Kidney capillary endothelial cell (primary cell): Measurements from ENCODE around the gene NEUROG2.
"Not testable (repeated sequence)": the region's sequence is repeated elsewhere in the genome, so short reads cannot be mapped to it uniquely, and the experiment has no call there.

Experiments used
- DNase-seq: peaks from one replicate; pipeline ENCODE4 v3.0.0-alpha.2; 2018; ENCODE audit warnings: low spot score

Gene NEUROG2

DNA sequence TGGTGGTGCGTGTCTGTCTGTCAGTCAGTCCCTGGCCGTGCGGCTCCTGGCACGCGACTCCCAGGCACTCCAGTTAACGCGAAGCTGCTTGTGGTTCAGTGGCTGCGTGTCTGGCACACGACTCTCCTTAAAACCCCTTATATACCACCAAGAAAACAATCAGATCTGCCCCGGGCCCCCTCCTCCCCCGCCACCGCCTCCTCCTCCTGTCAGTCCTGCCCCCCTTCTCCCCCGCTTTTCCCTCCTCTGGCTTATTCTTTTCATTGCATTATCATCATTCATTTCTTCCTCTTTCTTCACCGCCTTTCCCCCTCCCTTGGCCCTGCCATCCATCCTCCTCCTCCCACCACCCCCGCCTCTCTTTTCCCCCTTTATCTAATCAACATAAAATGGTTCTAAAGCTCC, at the start of gene NEUROG2:
TSS of gene NEUROG2 (minus strand) at position 115 of the 405 bp plus-strand sequence. CDS start 705 bp downstream, outside the sequence.
- DNase-seq, result no peak

DNA sequence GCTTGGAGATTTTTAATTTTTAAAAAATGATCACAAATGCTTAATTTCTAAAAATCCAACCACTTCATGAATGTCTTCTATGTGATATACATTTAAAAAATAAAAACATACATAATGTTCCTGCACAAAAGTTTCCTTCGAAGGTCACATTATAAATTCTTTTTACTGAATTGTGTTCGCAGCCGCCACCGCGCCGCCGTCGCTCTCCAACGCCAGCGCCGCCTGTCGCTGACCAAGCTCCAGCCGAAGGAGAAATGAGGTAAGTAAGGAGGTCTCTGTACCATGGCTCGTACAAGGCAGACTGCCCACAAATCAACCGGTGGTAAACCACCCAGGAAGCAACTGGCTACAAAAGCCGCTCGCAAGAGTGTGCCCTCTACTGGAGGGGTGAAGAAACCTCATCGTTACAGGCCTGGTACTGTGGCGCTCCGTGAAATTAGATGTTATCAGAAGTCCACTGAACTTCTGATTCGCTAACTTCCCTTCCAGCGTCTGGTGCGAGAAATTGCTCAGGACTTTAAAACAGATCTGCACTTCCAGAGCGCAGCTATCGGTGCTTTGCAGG, 48.8 kb upstream of the NEUROG2 start:
- DNase-seq, result no peak

DNA sequence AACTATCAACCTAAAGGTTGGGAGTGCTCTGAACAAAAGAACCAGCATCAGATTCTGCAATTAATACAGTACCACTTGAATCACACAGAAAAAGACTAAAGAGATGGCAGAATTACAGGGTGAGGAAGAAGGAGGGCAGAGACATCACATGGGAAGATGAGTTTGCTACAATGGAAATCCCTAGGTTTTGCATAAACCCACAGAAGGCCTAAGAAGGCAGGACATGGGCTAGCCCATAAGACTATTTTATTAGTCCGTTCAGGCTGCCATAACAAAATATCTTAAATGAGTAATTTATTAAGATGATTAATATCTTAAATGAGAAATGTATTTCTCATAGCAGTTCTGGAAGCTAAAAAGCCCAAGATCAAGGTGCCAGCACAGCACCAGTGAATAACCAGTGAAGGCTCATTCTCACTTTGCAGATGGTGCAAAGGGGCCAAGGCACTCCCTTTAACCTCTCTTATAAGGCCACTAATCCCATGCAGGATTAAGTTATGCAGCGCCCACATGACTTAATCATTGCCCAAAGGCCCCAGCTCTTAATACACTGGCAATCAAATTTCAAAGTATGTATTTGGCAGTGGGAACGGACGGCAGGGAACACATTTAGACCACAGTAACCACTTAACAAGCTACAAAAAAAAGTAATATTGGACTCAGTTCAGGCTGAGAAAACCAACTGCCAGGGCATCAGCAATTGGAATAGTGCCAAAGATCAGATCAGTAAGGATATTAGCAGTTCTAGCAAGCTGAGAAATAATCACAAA, 47.6 kb upstream of the NEUROG2 start:
- DNase-seq, result no peak

DNA sequence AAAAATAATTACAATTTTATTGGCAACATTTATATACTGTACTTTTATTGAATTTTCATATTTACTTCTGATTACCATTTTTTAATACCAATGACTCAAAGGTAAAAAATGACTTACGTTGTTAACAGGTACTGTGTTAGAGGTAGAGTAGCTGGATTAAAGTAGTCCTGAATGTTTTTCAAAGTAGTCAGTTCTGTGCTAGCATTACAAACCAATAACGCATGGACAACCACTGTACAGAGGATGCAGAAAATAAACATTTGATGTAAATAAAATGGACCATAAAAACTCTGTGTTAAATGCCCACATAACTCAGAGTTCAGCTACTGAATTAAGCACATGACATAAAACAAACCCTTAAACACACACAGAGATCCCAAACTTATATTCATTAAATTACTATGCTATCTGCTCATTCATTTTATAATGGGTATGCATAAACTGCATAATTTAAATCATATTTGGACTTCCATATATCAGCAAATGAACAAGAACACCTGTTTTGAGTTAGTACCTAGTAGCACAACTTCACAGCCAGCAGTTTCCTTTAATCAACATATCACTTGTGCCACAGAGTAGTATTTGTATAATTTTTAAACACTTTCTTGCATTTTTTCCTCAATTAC, 46.4 kb upstream of the NEUROG2 start:
- no peak for DNase-seq

DNA sequence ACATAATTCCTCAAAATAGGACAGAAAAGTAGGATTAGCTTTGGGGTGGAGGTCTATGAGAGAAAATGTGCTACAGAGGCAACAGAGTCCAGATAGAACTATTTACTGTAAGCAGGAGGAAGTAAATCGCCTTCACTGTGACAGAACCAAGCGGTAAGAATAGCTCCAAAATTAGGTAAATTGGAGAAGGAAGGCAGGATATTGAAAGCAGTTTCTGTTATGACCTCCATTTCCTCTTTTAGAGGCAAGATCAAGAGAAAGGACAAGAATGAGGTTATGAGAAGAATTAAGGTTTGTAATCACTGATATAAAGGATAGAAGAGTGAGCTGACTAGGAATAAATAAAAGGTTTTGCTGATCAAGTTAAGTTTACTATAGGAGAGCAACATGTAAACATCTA, 44.1 kb upstream of the NEUROG2 start:
- no peak for DNase-seq

DNA sequence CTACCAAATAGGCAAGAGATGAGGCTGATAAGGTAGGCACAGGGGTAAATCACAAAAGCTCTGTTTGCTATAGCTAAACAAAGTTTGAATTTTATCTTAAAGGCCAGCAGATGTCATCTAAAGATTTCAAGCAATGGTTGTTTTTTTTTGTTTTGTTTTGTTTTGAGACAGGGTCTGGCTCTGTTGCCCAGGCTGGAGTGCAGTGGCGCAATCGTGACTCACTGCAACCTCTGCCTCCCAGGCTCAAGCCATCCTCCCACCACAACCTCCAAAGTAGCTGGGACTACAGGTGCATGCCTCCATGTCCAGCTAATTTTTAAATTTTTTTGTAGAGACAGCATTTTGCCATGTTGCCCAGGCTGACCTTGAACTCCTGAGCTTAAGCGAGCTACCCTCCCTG, 43.1 kb upstream of the NEUROG2 start:
- no peak for DNase-seq

DNA sequence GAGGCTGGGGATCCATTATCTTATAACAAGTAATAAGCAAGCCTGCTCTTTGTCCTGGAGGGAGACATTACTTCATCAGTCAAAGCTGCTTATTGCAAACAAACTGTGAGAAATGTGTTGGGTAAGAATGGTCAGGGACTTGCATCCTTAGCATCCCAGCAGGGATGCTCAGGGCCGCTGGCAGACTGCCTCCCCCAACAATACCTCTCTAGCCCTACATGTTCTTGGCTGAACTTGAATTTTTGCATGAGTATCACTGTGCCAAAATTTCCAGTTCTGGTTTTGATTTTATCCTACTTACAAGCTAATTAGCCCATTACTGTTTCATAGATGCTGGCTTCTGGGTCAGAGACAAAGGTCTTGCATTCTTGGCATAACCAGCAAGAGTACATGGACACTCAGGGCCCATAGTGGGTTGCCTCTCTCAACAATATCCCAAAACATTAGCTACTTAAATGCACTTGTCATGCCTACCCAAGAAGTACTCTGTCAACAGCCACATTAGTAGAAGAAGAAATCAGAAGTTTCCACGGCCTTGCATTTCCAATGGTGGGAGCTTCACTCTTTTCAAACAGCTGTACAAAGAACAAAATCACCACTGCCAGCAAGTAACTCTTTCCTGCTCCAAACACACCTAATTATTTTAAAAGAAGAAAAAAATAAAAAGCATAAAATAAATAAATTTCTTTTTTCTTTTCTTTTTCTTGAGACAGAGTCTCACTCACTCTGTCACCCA, 41.9 kb upstream of the NEUROG2 start:
- DNase-seq, result no peak

DNA sequence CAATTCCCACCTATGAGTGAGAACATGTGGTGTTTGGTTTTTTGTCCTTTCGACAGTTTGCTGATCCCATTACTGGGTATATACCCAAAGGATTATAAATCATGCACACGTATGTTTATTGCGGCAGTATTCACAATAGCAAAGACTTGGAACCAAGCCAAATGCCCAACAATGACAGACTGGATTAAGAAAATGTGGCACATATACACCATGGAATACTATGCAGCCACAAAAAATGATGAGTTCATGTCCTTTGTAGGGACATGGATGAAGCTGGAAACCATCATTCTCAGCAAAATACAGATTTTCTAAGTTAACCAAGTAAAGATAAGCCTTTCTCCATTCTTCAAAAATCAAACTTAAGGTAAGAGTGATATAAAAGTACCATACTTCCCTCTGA, 38.3 kb upstream of the NEUROG2 start:
- DNase-seq, result not testable (repeated sequence)

DNA sequence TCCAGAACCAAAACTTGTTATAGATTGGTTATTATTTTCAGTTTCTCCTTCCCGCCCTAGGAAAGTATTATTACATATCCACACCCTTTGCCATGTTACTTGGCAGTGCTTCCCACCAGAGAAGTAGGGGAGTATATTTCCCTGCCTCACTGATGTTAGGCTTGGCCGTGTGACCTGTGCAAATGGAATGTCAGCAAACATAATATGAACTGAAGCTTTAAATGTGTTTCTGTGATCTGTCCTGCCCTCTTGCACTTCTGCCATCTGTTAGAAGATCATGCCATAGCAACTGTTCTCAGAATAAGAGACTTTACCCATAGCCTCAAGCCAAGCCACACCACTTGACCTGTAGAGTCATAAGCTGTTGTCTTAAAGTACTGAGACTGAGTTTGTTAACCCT, 36.7 kb upstream of the NEUROG2 start:
- DNase-seq, result no peak

DNA sequence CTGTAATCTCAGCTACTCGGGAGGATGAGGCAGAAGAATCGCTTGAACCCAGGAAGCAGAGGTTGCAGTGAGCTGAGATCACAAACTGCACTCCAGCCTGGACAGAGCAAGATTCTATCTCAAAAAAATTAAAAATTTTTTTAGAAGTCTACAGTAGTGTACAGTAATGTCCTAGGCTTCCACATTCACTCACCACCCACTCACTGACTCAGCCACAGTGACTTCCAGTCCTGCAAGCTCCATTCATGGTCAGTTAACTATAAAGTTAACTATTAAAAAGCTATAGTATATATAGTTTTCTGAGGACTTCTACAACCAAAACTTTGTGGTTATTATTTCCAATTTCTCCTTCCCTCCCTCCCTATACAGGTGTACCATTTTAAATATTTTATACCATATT, 34.7 kb upstream of the NEUROG2 start:
- DNase-seq, result no peak

DNA sequence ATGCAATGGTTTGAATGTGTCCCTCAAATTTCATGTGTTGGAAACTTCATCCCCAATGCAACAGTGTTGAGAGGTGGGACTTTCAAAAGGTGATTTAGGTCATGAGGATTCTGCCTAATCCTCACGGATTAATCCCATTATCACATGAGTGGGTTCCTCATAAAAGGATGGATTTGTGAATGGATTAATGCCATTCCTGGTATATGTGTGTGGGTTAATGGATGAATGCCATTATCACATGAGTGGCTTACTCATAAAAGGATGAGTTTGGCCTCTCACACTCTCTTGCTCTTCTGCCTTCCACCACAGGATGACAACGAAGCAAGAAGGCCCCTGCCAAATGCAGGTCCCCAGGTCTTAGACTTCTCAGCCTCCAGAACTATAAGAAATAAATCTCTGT, 30.5 kb upstream of the NEUROG2 start:
- no peak for DNase-seq

DNA sequence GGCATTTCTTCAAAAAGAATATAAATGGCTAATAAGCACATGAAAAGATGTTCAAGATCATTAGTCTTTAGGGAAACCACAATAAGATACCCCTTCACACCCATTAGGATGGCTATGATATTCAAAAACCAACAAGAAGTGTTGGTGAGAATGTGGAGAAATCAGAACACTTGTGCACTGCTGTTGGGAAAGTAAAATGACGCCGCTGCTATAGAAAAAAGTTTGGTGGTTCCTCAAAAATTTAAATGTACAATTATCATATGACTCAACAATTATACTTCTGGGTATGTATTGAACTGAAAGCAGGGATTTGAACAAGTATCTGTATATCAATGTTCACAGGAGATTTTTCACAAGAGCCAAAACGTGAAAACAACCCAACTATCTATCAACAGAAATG, 29.4 kb upstream of the NEUROG2 start:
- DNase-seq, result no peak

DNA sequence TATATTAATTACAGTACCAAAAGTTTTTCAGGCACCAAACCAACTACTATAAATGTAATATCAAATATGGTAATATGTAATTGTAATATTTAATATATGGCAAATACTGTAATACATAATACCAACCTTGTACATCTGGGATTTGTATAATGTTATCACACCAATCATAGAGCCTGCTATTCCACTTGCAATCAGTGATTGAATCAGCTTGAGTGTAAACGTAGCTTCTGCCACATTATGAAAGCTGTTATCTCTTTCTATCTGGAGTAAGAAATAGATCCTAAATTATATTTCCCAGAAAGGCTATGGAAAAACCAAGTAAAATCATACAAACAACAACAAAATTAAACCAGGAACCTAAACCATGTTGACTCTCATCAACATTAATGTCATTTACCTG, 24.7 kb upstream of the NEUROG2 start:
- no peak for DNase-seq

DNA sequence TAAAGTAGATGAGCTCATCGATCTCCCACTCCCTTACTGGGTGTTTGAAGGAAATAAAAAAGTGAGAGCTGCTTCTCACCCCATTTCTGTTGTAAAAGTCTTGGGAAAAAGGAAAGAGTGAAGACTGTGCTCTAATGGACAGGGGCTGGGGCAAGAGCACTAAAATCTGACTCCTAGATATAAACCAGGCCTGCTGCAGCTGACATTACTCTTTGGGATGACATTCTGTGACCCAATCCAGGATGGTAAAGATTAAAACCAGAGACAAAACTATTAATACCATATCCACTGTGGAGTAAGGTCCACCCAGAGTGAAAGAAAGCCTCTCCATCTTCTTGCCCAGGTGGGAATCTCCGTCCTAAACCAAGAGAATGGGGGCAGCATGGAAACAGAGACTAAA, 20.1 kb upstream of the NEUROG2 start:
- DNase-seq, result no peak

DNA sequence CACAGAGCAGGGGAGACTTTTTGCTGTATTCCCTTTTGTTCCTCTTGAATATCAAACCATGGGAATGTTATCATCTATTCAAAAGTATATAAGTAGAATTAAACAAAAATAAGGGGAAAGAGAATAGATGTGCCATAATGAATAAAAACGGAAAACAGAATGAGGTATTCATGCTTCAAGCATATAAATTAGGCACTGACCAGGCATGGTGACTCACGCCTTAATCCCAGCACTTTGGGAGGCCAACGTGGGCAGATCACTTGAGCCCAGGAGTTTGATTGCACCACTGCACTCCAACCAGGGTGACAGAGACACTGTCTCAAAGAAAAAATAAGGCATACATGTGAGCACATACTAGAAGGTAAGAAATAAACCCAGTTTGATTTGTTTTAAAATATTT, 16.3 kb upstream of the NEUROG2 start:
- DNase-seq, result no peak

DNA sequence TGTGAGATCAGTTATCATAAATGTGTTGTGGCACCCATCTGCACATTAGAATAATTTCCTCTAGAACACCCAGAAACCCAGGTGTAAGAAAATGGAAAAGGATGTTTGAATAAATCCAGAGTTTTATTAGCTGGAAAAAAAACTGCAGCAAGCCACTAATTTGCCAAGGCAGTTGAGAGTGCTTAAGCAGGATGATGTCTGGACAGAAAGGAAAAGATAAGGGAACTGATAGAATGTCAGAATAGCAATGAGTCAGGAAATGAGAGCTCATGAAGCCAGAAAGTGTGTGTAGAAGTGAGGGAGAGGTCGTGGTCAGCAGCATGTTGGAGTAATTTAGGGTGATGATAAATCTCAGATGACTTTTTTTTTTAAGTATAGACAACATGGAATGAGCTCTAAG, 15.2 kb upstream of the NEUROG2 start:
- no peak for DNase-seq

DNA sequence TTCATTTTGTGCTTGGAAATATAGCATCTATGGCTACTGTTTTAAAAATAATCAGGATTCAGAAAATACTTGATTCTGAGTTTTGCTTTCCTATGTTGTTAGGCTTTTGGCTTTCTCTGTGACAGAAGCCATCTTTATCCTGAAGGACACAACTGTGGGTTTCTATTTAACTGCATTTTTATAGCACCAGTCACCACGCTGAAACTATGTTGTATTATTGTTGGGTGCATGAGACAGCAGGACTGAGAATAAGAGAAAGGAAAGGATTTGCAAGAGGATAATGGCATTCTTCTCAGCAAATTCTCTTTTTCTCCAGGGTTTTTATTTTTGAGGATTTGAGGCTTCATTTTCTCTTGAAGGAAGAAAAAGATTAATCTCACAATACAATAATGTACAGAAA, 10.1 kb upstream of the NEUROG2 start:
- no peak for DNase-seq

DNA sequence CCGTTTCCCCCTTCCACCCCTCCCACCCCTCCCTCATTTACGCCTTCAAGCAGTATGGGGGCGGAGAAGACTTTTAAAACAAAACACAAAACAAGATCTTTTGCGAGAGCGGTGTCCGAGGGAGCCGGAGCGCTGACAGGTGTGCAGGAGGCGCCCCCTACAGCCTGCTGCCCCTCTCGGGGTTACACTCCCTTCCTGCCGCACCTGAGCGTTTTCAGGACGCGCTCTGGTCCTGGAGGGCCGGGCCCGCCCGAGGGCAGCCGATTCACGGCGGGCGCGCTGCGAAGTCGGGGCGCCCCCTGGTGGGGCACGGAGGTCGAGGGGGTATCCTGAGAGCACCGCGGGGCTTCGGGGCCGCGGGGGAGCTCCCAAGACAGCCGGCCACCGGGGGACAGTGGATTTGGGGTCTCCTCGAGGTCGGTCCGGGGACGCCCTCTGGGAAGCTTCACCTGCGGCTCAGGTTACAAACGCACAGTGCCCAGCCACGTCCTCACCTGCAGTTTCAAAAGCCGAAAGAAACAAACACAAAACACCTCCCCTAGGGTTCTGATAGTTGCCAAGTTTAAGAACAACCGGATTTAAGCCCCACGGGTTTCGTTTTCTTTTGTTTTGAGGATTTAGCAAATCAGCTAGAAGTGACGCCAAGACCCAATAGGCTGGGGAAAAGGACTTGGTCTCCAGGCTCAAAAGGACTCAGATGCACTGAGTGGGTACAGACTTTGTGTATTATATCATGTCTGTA, 8.0 kb upstream of the NEUROG2 start:
- DNase-seq, result no peak

DNA sequence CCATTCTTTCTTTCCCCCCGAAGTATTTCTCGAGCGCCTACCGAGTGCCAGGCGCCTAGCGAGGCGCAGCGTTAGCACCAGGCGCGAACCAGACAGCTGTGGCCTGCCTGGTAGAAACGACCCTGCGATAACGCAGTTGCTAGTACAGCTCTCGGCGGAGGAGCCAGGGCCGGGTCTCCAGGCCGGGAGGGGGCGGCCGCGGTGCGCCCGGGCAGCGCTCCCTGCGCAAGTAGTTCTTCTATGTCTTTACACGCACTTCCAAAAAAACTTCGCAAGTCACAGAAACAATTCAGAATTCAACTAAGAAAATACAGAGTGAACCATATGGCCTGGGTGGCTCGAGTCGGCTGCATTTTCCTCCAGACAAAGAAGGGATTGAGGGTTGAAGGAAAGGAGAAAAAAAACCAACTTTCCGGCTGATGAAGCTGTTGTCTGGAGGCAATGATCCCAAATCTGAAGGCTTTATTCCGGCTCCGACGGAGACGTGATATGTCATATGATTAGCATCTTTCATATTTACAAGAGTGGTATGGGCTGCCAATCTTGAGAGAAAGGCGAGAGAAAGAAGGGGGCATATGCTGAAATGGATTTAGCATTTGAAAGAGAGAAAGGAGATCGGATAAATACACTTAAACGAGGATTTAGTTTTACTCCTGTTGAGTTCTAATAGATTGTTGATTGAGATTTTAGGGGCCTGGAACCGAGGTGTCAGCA, 7.2 kb upstream of the NEUROG2 start:
- no peak for DNase-seq

DNA sequence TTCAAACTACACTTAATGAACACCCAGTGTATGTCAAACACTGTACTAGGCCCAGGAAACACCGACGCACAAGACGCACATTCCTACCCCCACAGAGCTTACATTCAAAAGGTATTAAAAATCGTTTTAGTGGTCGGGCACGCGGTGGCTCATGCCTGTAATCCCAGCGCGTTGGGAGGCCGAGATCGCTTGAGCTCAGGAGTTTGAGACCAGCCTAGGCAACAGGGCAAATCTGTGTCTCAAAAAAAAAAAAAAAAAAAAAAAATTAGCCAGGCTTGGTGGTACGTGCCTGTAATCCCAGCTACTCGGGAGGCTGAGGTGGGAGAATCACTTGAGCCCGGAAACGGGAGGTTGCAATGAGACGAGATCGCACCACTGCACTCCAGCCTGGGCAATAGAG, 6.5 kb upstream of the NEUROG2 start:
- DNase-seq, result not testable (repeated sequence)
